Measurements from ENCODE around the gene OR9G4. TPM values are rescaled to one million over a fixed set of nuclear protein-coding genes. Genes with fewer than 3 reads are reported as not detected.

OR9G4 gene
- total RNA-seq, 1 experiment from 2014 or later: not detected

DNA sequence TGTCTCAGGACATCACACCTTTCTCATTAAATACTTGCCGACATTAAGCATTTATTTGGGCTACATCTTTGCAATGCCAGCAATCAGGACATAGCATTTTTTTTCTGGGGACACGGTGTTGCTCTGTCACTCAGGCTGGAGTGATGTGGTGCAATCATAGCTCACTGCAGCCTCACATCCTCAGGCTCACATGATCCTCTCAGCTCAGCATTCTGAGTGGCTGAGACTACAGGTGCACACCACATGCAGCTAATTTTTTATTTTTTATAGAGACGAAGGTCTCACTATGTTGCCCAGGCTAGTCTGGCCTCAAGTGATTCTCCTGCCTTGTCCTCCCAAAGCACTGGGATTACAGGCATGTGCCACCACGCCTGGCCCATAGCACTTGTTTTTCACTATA is 28.0 kb downstream of the OR9G4 start:
- H3K79me2 ChIP-seq (ENCODE audit: low read depth): no peaks in the 10 kb centered on the region
- H3K9me2 ChIP-seq (ENCODE audit: insufficient read depth): no peaks in the 10 kb centered on the region
- no peaks in the 10 kb centered on the region for H3K36me3 ChIP-seq (ENCODE audit: low read depth)
- H4K20me1 ChIP-seq (ENCODE audit: insufficient read depth): peaks cover 5% of the 10 kb centered on the region; the same call in 1 of the 2 replicates
- no peaks in the 10 kb centered on the region for H3K9me3 ChIP-seq (ENCODE audit: insufficient read depth, low read depth)
- H3K4me2 ChIP-seq: no peak overlapping the region
- H2AFZ ChIP-seq: no peak overlapping the region
- DNase-seq: no peak
- H3K27me3 ChIP-seq (ENCODE audit: insufficient read depth, low read depth): no peaks in the 10 kb centered on the region; the same call in 1 of the 2 replicates
- TF ChIP-seq, protein P1, sequence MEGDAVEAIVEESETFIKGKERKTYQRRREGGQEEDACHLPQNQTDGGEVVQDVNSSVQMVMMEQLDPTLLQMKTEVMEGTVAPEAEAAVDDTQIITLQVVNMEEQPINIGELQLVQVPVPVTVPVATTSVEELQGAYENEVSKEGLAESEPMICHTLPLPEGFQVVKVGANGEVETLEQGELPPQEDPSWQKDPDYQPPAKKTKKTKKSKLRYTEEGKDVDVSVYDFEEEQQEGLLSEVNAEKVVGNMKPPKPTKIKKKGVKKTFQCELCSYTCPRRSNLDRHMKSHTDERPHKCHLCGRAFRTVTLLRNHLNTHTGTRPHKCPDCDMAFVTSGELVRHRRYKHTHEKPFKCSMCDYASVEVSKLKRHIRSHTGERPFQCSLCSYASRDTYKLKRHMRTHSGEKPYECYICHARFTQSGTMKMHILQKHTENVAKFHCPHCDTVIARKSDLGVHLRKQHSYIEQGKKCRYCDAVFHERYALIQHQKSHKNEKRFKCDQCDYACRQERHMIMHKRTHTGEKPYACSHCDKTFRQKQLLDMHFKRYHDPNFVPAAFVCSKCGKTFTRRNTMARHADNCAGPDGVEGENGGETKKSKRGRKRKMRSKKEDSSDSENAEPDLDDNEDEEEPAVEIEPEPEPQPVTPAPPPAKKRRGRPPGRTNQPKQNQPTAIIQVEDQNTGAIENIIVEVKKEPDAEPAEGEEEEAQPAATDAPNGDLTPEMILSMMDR (conservative IDR thresholded peaks at IDR 0.05): no peak
- no peak for TF ChIP-seq EZH2 (IDR thresholded peaks at IDR 0.05; ENCODE audit: low read depth)
- CTCF ChIA-PET: no interaction called here
- no peak overlapping the region for H3K4me3 ChIP-seq
- intact Hi-C loops (cut with micrococcal nuclease; ENCODE audit: unreplicated experiment): no loop called here
- peaks cover 4% of the 10 kb centered on the region; the same call in 1 of the 2 replicates for H3K4me1 ChIP-seq (replicated peaks; ENCODE audit: insufficient read depth)
- no peaks in the 10 kb centered on the region for H3F3A ChIP-seq (ENCODE audit: insufficient read depth, low read depth)
- POLR2A ChIA-PET (ENCODE audit: unreplicated experiment): no interaction called here
- BruUV-seq (replicated peaks): no TSS peak
- H3K27ac ChIP-seq: no peak overlapping the region

DNA sequence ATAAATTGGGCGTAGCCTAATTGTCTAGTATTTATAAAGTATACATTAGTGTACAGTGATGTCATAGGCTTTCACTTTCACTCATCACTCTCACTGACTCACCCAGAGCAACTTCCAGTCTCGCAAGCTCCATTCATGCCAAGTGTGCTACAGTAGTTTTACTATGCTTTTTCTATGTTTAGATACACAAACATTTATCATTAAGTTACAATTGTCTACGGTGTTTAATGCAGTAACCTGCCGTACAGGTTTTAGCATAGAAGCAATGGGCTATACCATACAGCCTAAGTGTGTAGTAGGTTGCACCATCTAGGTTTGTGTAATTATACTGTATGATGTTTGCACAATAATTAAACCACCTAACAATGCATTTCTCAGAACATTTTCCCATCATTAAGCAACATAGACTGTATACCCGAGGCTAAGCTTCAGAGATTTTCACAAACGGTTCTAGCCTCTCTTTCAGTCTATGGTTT is 32.1 kb downstream of the OR9G4 start:
- BruUV-seq (replicated peaks): no TSS peak
- TF ChIP-seq, protein P1 (conservative IDR thresholded peaks at IDR 0.05): no peak
- no peak for TF ChIP-seq EZH2 (IDR thresholded peaks at IDR 0.05; ENCODE audit: low read depth)
- ChIA-PET POLR2A (ENCODE audit: unreplicated experiment) (no interaction called here), CTCF (no interaction called here)
- H3K4me1 ChIP-seq (replicated peaks; ENCODE audit: insufficient read depth): peaks cover 4% of the 10 kb centered on the region; the same call in 1 of the 2 replicates
- peak in 1 of 2 experiments; percentile 38 for DNase-seq
- no peaks in the 10 kb centered on the region for H3K9me2 ChIP-seq (ENCODE audit: insufficient read depth)
- intact Hi-C loops (cut with micrococcal nuclease; ENCODE audit: unreplicated experiment): no loop called here
- no peak overlapping the region for H3K27ac ChIP-seq
- no peaks in the 10 kb centered on the region for H3K79me2 ChIP-seq (ENCODE audit: low read depth)
- H2AFZ ChIP-seq: no peak overlapping the region
- no peaks in the 10 kb centered on the region for H3K36me3 ChIP-seq (ENCODE audit: low read depth)
- no peaks in the 10 kb centered on the region for H3K9me3 ChIP-seq (ENCODE audit: insufficient read depth, low read depth)
- no peak overlapping the region; the same call in 1 of the 2 replicates for H3K4me2 ChIP-seq
- H4K20me1 ChIP-seq (ENCODE audit: insufficient read depth): peaks cover 5% of the 10 kb centered on the region; the same call in 1 of the 2 replicates
- H3K4me3 ChIP-seq: no peak overlapping the region
- H3K27me3 ChIP-seq (ENCODE audit: insufficient read depth, low read depth): no peaks in the 10 kb centered on the region; the same call in 1 of the 2 replicates
- H3F3A ChIP-seq (ENCODE audit: insufficient read depth, low read depth): no peaks in the 10 kb centered on the region

GRCh38 chr11:56714206-56714605 is 34.3 kb downstream of the OR9G4 start:
- peaks cover 5% of the 10 kb centered on the region; the same call in 1 of the 2 replicates for H4K20me1 ChIP-seq (ENCODE audit: insufficient read depth)

More at GRCh38 chr11:56714206-56714605, 34.3 kb downstream of the OR9G4 start:
- H3K4me2 ChIP-seq: no peak overlapping the region
- no peaks in the 10 kb centered on the region; the same call in 1 of the 2 replicates for H3K27me3 ChIP-seq (ENCODE audit: insufficient read depth, low read depth)
- H3F3A ChIP-seq (ENCODE audit: insufficient read depth, low read depth): no peaks in the 10 kb centered on the region
- intact Hi-C loops (cut with micrococcal nuclease; ENCODE audit: unreplicated experiment): no loop called here
- no peaks in the 10 kb centered on the region for H3K9me2 ChIP-seq (ENCODE audit: insufficient read depth)
- H3K4me1 ChIP-seq (replicated peaks; ENCODE audit: insufficient read depth): peaks cover 4% of the 10 kb centered on the region; the same call in 1 of the 2 replicates
- H3K4me3 ChIP-seq: no peak overlapping the region
- no peak overlapping the region for H3K27ac ChIP-seq
- no peaks in the 10 kb centered on the region for H3K9me3 ChIP-seq (ENCODE audit: insufficient read depth, low read depth)
- H3K36me3 ChIP-seq (ENCODE audit: low read depth): no peaks in the 10 kb centered on the region
- POLR2A ChIA-PET (ENCODE audit: unreplicated experiment): no interaction called here
- no peak for DNase-seq
- CTCF ChIA-PET: no interaction called here
- no TSS peak for BruUV-seq (replicated peaks)
- no peak overlapping the region for H2AFZ ChIP-seq
- H3K79me2 ChIP-seq (ENCODE audit: low read depth): no peaks in the 10 kb centered on the region
- TF ChIP-seq, protein P1 (conservative IDR thresholded peaks at IDR 0.05): no peak
- TF ChIP-seq EZH2 (IDR thresholded peaks at IDR 0.05; ENCODE audit: low read depth): no peak
